Measurements from ENCODE around the gene ZBTB16.

ZBTB16 gene

GRCh38 chr11:114109206-114110090 lies 49.9 kb downstream of the ZBTB16 start:
- DNase-seq: no peak

- DNase-seq: no peak
These were observed 50.6 kb downstream of the ZBTB16 start for GRCh38 chr11:114110123-114110522.

- DNase-seq: no peak
These were observed 51.7 kb downstream of the ZBTB16 start for GRCh38 chr11:114110952-114111947.

- no peak for DNase-seq
These were observed 56.0 kb downstream of the ZBTB16 start for GRCh38 chr11:114115451-114115928.

GRCh38 chr11:114116357-114116756 lies 56.8 kb downstream of the ZBTB16 start:
- no peak for DNase-seq

- DNase-seq: no peak
These were observed 57.3 kb downstream of the ZBTB16 start for GRCh38 chr11:114116800-114117199.

- no peak for DNase-seq
These were observed 61.1 kb downstream of the ZBTB16 start for GRCh38 chr11:114120606-114121005.

- DNase-seq: no peak
These were observed 61.6 kb downstream of the ZBTB16 start for GRCh38 chr11:114121138-114121537.

- DNase-seq: no peak
These were observed 62.4 kb downstream of the ZBTB16 start for GRCh38 chr11:114121804-114122504.

GRCh38 chr11:114122686-114123085 lies 63.2 kb downstream of the ZBTB16 start:
- no peak for DNase-seq

- DNase-seq: no peak
These were observed 64.3 kb downstream of the ZBTB16 start for GRCh38 chr11:114123692-114124330.

GRCh38 chr11:114124601-114125144 lies 65.2 kb downstream of the ZBTB16 start:
- DNase-seq: no peak

- no peak for DNase-seq
These were observed 66.0 kb downstream of the ZBTB16 start for GRCh38 chr11:114125531-114125930.

- no peak for DNase-seq
These were observed 66.4 kb downstream of the ZBTB16 start for GRCh38 chr11:114125959-114126358.

- no peak for DNase-seq
These were observed 68.9 kb downstream of the ZBTB16 start for GRCh38 chr11:114128399-114128798.

- no peak for DNase-seq
These were observed 69.6 kb downstream of the ZBTB16 start for GRCh38 chr11:114129142-114129541.

GRCh38 chr11:114129699-114130098 lies 70.2 kb downstream of the ZBTB16 start:
- DNase-seq: no peak

GRCh38 chr11:114130115-114130576 lies 70.6 kb downstream of the ZBTB16 start:
- DNase-seq: no peak

- DNase-seq: no peak
These were observed 71.2 kb downstream of the ZBTB16 start for GRCh38 chr11:114130629-114131277.

- no peak for DNase-seq
These were observed 72.0 kb downstream of the ZBTB16 start for GRCh38 chr11:114131461-114131864.

- no peak for DNase-seq
These were observed 72.9 kb downstream of the ZBTB16 start for GRCh38 chr11:114132417-114132816.
